ENCODE measurements around the gene COX19.
"Not testable (repeated sequence)": the region's sequence is repeated elsewhere in the genome, so short reads cannot be mapped to it uniquely, and the experiment has no call there.

COX19 gene

GRCh38 chr7:924541-925231 is 50.7 kb downstream of the COX19 start:
- DNase-seq (ENCODE audit: low read depth in 3 of 3), result no peak

DNA sequence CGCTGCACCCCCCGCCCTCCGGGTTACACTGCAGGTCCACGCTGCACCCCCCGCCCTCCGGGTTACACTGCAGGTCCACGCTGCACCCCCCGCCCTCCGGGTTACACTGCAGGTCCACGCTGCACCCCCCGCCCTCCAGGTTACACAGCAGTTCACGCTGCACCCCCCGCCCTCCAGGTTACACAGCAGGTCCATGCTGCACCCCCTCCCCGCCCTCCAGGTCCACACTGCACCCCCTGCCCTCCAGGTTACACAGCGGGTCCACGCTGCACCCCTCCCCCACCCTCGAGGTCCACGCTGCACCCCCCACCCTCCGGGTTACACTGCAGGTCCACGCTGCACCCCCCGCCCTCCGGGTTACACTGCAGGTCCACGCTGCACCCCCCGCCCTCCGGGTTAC is 51.3 kb downstream of the COX19 start:
- not testable (repeated sequence) for DNase-seq (ENCODE audit: low read depth in 3 of 3)

GRCh38 chr7:923108-924041 is 52.0 kb downstream of the COX19 start:
- peak; percentile 75 to 88 (median 83) for DNase-seq (ENCODE audit: low read depth in 3 of 3)

DNA sequence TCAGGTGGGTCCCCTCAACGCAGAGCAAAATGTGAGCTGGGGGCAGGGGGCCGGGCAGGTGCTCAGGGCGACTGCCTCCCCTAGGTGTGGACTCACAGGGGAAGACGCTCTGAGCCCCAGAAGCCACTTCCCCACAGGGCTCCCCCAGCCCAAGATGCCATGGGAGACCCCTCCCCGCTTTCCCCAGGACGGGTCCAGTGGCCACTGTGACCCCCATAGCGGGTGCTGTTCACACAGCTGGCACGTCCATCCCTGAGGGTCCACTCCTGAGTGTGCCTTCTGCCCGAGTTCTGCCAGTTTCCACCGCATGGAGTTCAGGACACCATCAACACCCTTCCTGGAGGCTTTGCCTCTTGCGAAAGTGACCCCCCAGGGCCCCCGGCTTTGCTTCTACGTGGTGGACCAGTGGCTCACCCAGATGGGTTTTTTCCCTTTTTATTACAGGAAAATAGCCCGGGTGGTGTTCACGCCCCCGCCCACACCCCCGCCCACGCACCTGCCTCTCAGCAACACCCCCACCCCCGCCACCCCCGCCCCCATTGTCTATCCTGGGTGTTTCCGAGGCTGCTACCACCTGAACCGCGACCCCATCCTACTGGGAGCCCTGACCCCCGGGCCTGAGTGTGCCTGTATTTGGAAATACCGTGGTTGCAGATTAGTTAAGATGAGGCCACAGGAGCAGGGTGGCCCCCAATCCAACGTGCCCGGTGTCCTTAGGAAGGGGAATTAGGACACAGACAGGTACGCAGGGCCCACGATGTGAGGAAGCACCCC is 52.8 kb downstream of the COX19 start:
- peak in 2 of 3 experiments; percentile 32 to 53 for DNase-seq (ENCODE audit: low read depth in 3 of 3)

GRCh38 chr7:921581-922333 is 53.6 kb downstream of the COX19 start:
- DNase-seq (ENCODE audit: low read depth in 3 of 3), result no peak

DNA sequence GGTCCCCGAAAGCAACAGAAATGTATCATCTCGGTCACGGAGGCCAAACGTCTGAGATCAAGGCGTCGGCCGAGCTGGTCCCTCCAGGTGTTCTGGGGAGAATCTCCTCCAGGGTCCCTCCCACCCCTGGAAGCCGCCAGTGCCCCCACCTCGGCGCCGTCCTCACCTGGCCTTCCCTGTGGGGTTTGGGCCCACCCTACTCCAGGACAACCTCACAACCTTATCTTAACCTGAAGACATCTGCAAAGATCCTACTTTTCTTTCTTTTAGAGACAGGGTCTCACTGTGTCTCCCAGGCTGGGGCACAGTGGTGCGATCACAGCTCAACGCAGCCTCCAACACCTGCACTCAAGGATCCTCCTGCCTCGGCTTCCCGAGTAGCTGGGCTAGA is 54.3 kb downstream of the COX19 start:
- DNase-seq (ENCODE audit: low read depth in 3 of 3), result no peak

- DNase-seq (ENCODE audit: low read depth in 3 of 3), result no peak
Measured at GRCh38 chr7:920351-921070, 54.8 kb downstream of the COX19 start.

GRCh38 chr7:919924-920341 is 55.4 kb downstream of the COX19 start:
- DNase-seq (ENCODE audit: low read depth in 3 of 3), result no peak

DNA sequence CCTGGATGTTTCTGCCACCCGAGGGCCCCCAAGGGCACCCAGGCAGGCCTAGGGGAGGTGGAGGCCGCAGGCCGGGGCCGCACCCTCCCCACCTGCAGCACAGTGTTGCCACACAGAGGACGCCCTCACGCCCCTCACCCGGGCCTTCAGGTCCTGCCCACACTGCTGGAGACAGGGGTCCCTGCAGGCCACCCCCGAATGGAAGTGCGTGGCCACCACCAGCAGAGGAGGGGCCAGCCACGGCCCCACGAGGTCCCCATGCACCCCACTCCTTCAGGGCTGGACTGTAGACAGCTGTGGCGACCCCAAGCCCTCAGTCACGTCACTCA is 56.3 kb downstream of the COX19 start:
- no peak for DNase-seq (ENCODE audit: low read depth in 3 of 3)

DNA sequence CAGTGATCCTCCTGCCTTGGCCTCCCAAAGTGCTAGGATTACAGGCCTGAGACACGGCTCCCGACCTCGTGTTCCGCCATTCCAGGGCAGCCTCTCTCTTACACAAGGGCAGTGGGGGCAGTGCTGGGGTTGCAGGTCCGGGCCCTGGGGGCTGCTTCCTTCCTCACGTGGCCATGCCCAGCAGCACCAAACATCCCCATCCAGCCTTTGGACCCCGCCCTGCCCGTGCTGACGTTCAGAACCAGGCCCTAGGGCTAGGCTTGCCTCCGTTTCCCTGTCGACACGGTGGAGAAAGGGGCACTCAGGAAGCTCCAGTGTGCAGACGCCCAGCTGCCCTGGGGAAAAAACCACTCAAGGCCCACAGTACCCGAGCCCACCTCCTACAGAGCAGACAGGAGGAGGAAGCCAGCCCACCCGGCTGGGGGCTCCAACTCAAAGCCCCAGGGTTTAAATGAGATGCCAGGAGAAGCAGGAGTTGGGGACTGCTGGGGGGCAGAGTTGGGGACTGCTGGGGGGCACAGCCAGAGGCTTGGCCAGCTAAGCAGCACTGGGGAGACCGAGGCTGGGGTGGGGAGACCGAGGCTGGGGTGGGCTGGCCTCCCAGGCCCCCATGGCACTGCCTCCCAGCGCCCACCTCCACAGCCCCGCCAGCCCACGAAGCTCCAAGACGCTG is 56.8 kb downstream of the COX19 start:
- DNase-seq (ENCODE audit: low read depth in 3 of 3), result no peak

DNA sequence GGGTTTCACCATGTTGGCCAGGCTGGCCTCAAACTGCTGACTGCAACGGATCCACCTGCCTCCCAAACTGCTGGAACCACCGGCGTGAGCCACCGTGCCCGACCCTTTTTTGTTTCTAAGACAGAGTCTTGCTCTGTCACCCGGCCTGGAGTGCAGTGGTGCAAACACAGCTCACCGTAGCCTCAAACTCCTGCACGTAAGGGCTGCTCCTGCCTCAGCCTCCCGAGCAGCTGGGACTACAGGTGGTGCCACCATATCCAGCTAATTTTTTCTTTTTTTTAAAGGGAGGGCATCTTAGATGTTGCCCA is 57.3 kb downstream of the COX19 start:
- no peak for DNase-seq (ENCODE audit: low read depth in 3 of 3)

GRCh38 chr7:917255-918117 is 57.9 kb downstream of the COX19 start:
- DNase-seq (ENCODE audit: low read depth in 3 of 3), result no peak

DNA sequence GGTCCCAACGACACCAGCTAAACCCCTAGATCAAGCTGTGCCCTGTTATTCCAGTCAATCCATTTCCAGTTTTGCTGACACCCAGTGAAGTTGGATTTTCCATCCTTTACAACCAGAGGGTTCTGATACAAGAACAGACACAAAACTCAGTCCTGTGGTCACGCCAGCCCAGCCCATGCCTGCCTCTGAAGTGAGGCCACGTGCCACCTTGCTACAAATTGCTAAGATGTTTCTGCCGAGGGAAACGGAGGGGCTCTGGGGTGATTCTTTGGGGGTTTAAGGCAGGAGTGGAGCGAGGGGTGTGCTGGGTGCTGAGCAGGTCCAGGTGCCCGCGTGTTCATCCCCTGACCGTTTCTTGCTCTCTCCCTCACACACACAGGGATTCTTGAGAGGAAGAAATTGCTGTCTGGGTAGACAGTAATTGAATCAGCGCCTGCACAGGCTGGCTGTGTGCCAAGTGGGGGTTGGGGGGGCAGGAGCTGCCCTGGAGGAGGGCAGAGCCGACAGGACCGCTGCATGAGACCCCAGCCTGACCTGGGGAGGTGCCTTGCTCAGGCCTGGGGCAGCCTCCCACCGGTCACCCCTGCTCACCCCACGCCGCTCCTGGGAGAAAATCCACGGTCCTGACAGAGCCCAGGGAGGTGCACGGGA is 58.9 kb downstream of the COX19 start:
- no peak for DNase-seq (ENCODE audit: low read depth in 3 of 3)
